GM12865 (cell line): ENCODE data around the gene TAS2R41.

Source experiments
- DNase-seq: peaks from one replicate; pipeline ENCODE4 v3.0.0; 2010; ENCODE audit warnings: low read depth
- H3K4me3 ChIP-seq: 2 replicates; pipeline ENCODE4 v1.5.1; 2011; ENCODE audit warnings: mild to moderate bottlenecking, low read depth, low read length, control low read depth
- TF ChIP-seq, protein P1 (sequence below): IDR thresholded peaks from 2 replicates; pipeline ENCODE4 v1.5.1; 2011; ENCODE audit warnings: low read length, control low read depth, low read depth, inconsistent platforms; ENCODE audit not compliant: insufficient read depth; ENCODE audit errors: missing control alignments

The TAS2R41 gene

DNA sequence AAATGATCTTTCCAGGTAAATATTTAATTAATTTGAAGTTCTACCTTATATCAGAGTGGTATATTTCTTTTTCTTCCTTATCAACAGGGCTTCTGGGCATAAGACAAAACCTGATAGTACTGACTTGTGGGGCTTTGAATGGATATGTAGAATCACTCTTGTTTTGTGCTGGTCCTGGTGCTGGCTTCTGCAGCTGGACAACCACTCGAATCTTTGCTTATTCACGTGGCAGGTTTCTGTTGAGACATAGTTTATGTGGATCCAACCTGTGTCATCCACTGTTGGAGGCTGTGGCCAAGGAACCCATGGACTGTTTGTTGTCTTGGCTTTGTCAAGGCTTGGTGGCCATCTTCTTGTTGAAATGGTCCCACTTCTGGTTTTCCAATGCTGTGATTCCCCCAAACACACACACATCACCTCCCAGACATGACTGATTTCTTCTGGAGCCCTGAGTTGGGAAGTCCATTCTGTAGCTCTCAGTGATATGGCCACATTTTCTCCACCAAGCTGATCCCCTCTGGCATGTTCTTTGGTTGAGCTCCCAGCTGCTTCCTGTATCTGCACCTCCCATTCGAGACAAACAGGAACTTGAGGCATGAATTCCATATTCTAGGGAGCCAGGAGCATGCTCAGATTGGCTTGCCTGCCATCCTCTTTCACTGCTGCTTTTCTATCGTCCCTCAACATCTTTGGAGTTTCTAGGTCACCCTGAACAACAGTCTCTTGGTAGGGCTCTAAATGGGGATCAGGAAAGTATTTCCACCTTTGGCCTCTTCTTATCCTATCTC, 19.5 kb downstream of the TAS2R41 start:
- TF ChIP-seq, protein P1, sequence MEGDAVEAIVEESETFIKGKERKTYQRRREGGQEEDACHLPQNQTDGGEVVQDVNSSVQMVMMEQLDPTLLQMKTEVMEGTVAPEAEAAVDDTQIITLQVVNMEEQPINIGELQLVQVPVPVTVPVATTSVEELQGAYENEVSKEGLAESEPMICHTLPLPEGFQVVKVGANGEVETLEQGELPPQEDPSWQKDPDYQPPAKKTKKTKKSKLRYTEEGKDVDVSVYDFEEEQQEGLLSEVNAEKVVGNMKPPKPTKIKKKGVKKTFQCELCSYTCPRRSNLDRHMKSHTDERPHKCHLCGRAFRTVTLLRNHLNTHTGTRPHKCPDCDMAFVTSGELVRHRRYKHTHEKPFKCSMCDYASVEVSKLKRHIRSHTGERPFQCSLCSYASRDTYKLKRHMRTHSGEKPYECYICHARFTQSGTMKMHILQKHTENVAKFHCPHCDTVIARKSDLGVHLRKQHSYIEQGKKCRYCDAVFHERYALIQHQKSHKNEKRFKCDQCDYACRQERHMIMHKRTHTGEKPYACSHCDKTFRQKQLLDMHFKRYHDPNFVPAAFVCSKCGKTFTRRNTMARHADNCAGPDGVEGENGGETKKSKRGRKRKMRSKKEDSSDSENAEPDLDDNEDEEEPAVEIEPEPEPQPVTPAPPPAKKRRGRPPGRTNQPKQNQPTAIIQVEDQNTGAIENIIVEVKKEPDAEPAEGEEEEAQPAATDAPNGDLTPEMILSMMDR, result no peak
- no peak overlapping the region for H3K4me3 ChIP-seq
- no peak for DNase-seq

DNA sequence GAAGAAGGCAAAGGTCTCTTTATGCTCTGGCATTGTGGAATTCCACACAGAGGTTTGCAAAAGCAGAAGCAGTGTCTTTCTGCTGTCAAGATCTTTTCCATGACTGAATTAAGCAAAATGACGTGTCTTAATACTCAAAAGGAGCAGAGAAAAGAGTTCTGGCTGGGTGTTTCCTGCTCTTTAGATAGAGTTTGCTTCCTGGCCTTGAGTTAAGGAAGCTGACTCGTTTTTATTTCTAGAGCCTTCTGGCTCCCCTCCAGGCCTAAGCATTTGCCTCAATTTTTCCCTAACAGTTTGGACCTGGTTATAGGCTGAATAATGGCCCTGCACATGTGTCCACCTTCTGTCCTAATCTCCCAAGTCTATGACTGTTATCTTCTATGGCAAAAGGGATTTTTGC, 21.6 kb downstream of the TAS2R41 start:
- DNase-seq, result no peak
- H3K4me3 ChIP-seq, result no peak overlapping the region
- TF ChIP-seq, protein P1, result no peak

DNA sequence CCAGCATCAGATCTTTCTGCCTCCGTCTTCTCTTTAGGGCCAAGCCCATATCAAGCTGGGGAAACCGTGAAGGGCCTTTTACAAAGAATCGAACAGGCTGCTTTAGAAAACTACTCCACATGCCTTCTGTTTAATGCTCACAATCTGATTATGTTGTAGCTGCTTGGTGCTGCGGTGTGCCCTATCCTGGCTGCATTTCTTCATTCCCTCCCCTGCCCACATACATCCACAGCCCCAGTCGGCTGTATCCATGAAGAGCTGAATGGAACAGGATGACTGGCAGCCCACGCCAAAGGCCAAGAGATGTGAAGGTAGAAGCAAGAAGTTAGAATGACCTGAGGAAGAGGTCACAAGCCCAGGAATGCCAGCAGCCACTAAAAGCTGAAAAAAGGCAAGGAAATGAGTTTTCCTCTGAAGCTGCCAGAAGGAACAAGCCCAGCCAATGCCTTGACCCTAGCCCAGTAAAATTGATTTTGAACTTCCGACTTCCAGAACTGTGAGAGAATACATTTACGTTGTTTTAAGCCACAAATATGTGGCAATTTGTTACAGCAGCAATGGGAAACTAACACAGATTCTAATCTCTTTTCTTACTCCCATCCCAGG, 22.2 kb downstream of the TAS2R41 start:
- TF ChIP-seq, protein P1, result no peak
- DNase-seq, result no peak
- no peak overlapping the region for H3K4me3 ChIP-seq

DNA sequence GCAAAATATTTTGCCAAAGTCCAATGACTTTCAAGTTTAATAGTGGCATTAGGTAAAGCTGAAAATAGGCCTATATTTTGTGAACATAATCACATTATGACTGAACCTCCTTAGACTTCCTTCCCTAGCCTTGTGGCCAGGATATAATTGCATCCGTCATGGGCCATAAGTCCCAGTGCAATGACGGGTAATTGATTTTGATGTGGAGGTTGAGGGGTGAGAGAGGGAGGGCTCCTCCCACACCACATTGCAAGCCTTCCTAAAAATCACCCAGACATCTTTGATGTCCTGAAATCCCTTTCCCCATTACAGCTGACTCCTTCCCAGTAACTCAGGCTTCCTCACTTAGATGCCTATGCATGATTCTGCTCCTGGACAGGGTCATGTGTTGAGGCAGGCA, 25.6 kb downstream of the TAS2R41 start:
- no peak overlapping the region for H3K4me3 ChIP-seq
- DNase-seq, result no peak
- TF ChIP-seq, protein P1, result no peak

DNA sequence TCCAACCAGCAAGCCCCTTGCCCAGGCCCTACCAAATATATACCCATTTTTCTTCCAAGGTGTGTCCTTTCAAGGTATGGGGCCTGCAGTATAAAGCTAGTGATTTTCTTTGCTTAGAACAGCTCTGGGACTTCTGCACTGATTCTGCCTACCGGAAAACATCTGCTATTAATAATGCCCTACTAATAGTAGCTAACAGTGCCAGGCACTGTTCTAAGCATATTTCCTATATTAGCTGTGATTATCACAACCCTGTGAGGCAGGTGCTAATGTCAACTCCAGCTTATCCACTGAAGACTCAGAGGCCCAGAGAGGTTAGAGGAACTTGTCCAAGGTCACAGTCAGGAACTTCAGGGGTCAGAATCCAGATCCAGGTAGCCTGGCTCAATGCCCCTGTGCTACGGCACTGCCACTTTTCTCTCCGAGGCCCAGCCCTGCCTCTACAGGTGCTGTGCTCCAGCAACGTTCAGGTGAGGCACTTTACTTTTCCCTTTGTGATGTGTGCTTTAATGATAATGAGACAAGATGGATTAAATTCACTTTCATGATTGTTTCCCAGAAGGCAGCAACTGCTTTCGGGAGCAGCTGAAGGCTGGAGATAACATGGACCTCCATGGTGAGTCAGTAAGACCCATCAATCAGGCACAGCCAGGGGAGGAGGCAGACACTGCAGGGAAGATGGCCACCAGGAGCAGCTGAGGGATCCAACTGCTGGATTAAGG, 26.7 kb downstream of the TAS2R41 start:
- TF ChIP-seq, protein P1, result no peak
- DNase-seq, result no peak
- H3K4me3 ChIP-seq, result no peak overlapping the region

DNA sequence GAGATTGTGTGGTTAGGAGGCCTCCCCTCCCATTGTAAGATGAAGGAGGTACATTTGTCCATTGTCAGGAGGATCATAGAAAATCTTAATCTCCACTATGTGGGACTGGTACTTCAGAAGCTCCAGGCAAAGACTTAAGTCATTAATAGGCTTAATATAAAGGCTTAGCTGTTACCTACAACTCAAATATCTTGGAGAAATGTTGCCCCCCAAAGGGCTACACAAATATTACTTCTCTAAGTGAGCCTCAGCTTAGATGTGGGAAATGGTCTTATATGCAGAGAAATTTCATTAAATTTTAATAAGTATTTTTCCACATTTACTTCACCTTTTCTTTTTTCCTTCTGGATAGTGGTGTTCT, 27.2 kb downstream of the TAS2R41 start:
- TF ChIP-seq, protein P1, result no peak
- H3K4me3 ChIP-seq, result no peak overlapping the region
- DNase-seq, result no peak
